Neural cell (in vitro differentiated cells): ENCODE results near the gene IDE. TPM values are rescaled to one million over a fixed set of nuclear protein-coding genes. Genes with fewer than 3 reads are reported as not detected.

ENCODE experiments used
- H2AFZ ChIP-seq: fragments of 200-600, 300-800 bp; sonication (generic), shearing (Covaris generic); 2 replicates; pipeline ENCODE4 v1.6.0; 2014; ENCODE audit warnings: low read depth, mild to moderate bottlenecking, antibody characterized with exemption, low read length, moderate library complexity
- H3F3A ChIP-seq: fragments of 200-600 bp; shearing (Covaris generic); 2 replicates; pipeline ENCODE4 v1.6.1; 2016; ENCODE audit warnings: mild to moderate bottlenecking, moderate library complexity, mixed read lengths, antibody characterized with exemption, low read length; ENCODE audit not compliant: insufficient read depth, poor library complexity, severe bottlenecking
- H3K27ac ChIP-seq: fragments of 200-600, 300-800 bp; sonication (generic), shearing (Covaris generic); 2 replicates; pipeline ENCODE4 v1.5.1; 2014; ENCODE audit warnings: mild to moderate bottlenecking, low read length, moderate library complexity
- H3K27me3 ChIP-seq: fragments of 300-800, 200-600 bp; sonication (generic), shearing (Covaris generic); 2 replicates; pipeline ENCODE4 v1.6.0; 2014; ENCODE audit warnings: mild to moderate bottlenecking, low read depth, low read length, moderate library complexity; ENCODE audit not compliant: insufficient read depth
- H3K36me3 ChIP-seq: fragments of 300-800, 200-600 bp; sonication (generic), shearing (Covaris generic); 2 replicates; pipeline ENCODE4 v1.5.1; 2014; ENCODE audit warnings: mild to moderate bottlenecking, antibody characterized with exemption, low read length, moderate library complexity; ENCODE audit not compliant: insufficient read depth
- H3K4me2 ChIP-seq: fragments of 300-800, 200-600 bp; sonication (generic), shearing (Covaris generic); 2 replicates; pipeline ENCODE4 v1.6.0; 2014; ENCODE audit warnings: mild to moderate bottlenecking, low read length
- H3K4me3 ChIP-seq: fragments of 300-800, 200-600 bp; sonication (generic), shearing (Covaris generic); 2 replicates; pipeline ENCODE4 v1.5.1; 2014; ENCODE audit warnings: mild to moderate bottlenecking, low read length, moderate library complexity
- H3K79me2 ChIP-seq: fragments of 200-600 bp; shearing (Covaris generic); replicated peaks from 2 replicates; pipeline ENCODE4 v1.6.0; 2014; ENCODE audit warnings: mild to moderate bottlenecking, low read length, moderate library complexity; ENCODE audit not compliant: insufficient read depth
- H3K9ac ChIP-seq: fragments of 300-800, 200-600 bp; sonication (generic), shearing (Covaris generic); 2 replicates; pipeline ENCODE4 v1.6.1; 2016; ENCODE audit warnings: mild to moderate bottlenecking, low read length, mixed read lengths
- H3K9me2 ChIP-seq: fragments of 200-600 bp; shearing (Covaris generic); 2 replicates; pipeline ENCODE4 v1.6.1; 2016; ENCODE audit warnings: mild to moderate bottlenecking, low read length, mixed read lengths; ENCODE audit not compliant: insufficient read depth
- H3K9me3 ChIP-seq: fragments of 200-600, 300-800 bp; sonication (generic), shearing (Covaris generic); 2 replicates; pipeline ENCODE4 v1.6.1; 2016; ENCODE audit warnings: mild to moderate bottlenecking, mixed run types, low read length, moderate library complexity, mixed read lengths
- H4K20me1 ChIP-seq: fragments of 200-600 bp; shearing (Covaris generic); 2 replicates; pipeline ENCODE4 v1.6.1; 2016; ENCODE audit warnings: mild to moderate bottlenecking, mixed run types; ENCODE audit not compliant: insufficient read depth
- CTCF ChIP-seq: fragments of 450-650 bp; IDR thresholded peaks from 2 replicates; pipeline ENCODE4 v1.5.1; 2014; ENCODE audit warnings: antibody characterized with exemption, mild to moderate bottlenecking, moderate library complexity; ENCODE audit not compliant: poor library complexity, severe bottlenecking
- EP300 ChIP-seq: fragments of 450-650 bp; conservative IDR thresholded peaks from 2 replicates; pipeline ENCODE4 v1.6.1; 2014; ENCODE audit warnings: antibody characterized with exemption, mild to moderate bottlenecking, moderate library complexity; ENCODE audit not compliant: poor library complexity, severe bottlenecking
- EZH2 ChIP-seq: fragments of 200-600, 300-800 bp; shearing (Covaris generic), sonication (generic); IDR thresholded peaks from 2 replicates; pipeline ENCODE4 v1.6.1; 2014; ENCODE audit warnings: antibody characterized with exemption, low read length, borderline replicate concordance, mild to moderate bottlenecking; ENCODE audit not compliant: insufficient read depth, poor library complexity, severe bottlenecking
- MXI1 ChIP-seq: fragments of 450-650 bp; conservative IDR thresholded peaks from 2 replicates; pipeline ENCODE4 v1.6.1; 2014; ENCODE audit warnings: antibody characterized with exemption, mild to moderate bottlenecking; ENCODE audit not compliant: poor library complexity, severe bottlenecking
- POLR2AphosphoS5 ChIP-seq: IDR thresholded peaks from 2 replicates; pipeline ENCODE4 v1.6.1; 2012
- RAD21 ChIP-seq: fragments of 450-650 bp; conservative IDR thresholded peaks from 2 replicates; pipeline ENCODE4 v1.6.1; 2014; ENCODE audit warnings: antibody characterized with exemption, mild to moderate bottlenecking, moderate library complexity
- REST ChIP-seq: IDR thresholded peaks from 2 replicates; pipeline ENCODE4 v1.6.1; 2012; ENCODE audit warnings: borderline replicate concordance
- SMC3 ChIP-seq: fragments of 450-650 bp; conservative IDR thresholded peaks from 2 replicates; pipeline ENCODE4 v1.6.1; 2014; ENCODE audit warnings: antibody characterized with exemption, mild to moderate bottlenecking, moderate library complexity; ENCODE audit not compliant: poor library complexity
- TAF1 ChIP-seq: IDR thresholded peaks from 2 replicates; pipeline ENCODE4 v1.6.1; 2012; ENCODE audit warnings: low read depth
- polyA plus RNA-seq: library from polyadenylated mRNA; depleted of rRNA; stranded (reverse); fragments of >200 nt; gene quantifications from 2 replicates; pipeline ENCODE4 v1.2.3, GENCODE V29; 2014

The IDE gene
- polyA plus RNA-seq, 1 donor from 2014 or later: 10.4 TPM

- H3K9me2 ChIP-seq: no peaks in the 10 kb centered on the region
- no peaks in the 10 kb centered on the region for H3K36me3 ChIP-seq
- H3K79me2 ChIP-seq: no peaks in the 10 kb centered on the region
- H3K27ac ChIP-seq: no peak overlapping the region
- H3K27me3 ChIP-seq: no peaks in the 10 kb centered on the region
- H2AFZ ChIP-seq: no peak overlapping the region
- H3K9me3 ChIP-seq: no peaks in the 10 kb centered on the region
- no peak for TF ChIP-seq POLR2AphosphoS5
- no peak for TF ChIP-seq REST
- no peak for TF ChIP-seq CTCF
- no peak for TF ChIP-seq EP300
- TF ChIP-seq MXI1: no peak
- TF ChIP-seq RAD21: no peak
- no peak for TF ChIP-seq SMC3
- TF ChIP-seq EZH2: no peak
- TF ChIP-seq TAF1: no peak
- no peak overlapping the region for H3K4me3 ChIP-seq
- H4K20me1 ChIP-seq: no peaks in the 10 kb centered on the region
- H3K9ac ChIP-seq: no peak overlapping the region
- H3F3A ChIP-seq: no peaks in the 10 kb centered on the region
- H3K4me2 ChIP-seq: no peak overlapping the region
Measured at GRCh38 chr10:92440578-92440977, 133.3 kb downstream of the IDE start.

- Histone ChIP-seq H3K4me3 (no peak overlapping the region), H4K20me1 (no peaks in the 10 kb centered on the region), H3K79me2 (no peaks in the 10 kb centered on the region), H3K27me3 (no peaks in the 10 kb centered on the region), H3K9me3 (no peaks in the 10 kb centered on the region), H2AFZ (no peak overlapping the region), H3F3A (no peaks in the 10 kb centered on the region), H3K9me2 (no peaks in the 10 kb centered on the region), H3K4me2 (no peak overlapping the region), H3K27ac (no peak overlapping the region), H3K36me3 (no peaks in the 10 kb centered on the region), H3K9ac (no peak overlapping the region)
- no peak for TF ChIP-seq MXI1
- TF ChIP-seq EP300: no peak
- no peak for TF ChIP-seq TAF1
Measured at GRCh38 chr10:92438220-92438619, 135.7 kb downstream of the IDE start.

GRCh38 chr10:92436611-92437010 is 137.3 kb downstream of the IDE start:
- H3K4me2 ChIP-seq: no peak overlapping the region
- TF ChIP-seq EZH2 (no peak), RAD21 (no peak), MXI1 (no peak), CTCF (no peak), REST (no peak), SMC3 (no peak), EP300 (no peak), POLR2AphosphoS5 (no peak)
- H3K9me2 ChIP-seq: no peaks in the 10 kb centered on the region

More at GRCh38 chr10:92436611-92437010, 137.3 kb downstream of the IDE start:
- Histone ChIP-seq H3K9ac (no peak overlapping the region), H3K36me3 (no peaks in the 10 kb centered on the region), H3K9me3 (no peaks in the 10 kb centered on the region), H3F3A (no peaks in the 10 kb centered on the region), H4K20me1 (no peaks in the 10 kb centered on the region), H2AFZ (no peak overlapping the region), H3K4me3 (no peak overlapping the region), H3K79me2 (no peaks in the 10 kb centered on the region), H3K27me3 (no peaks in the 10 kb centered on the region), H3K27ac (no peak overlapping the region)
